HEK293 (cell line): ENCODE measurements around the gene PEX26.

Experiments
- PBX3 ChIP-seq: sonication (generic); formaldehyde crosslinking; IDR thresholded peaks from 2 replicates; pipeline ENCODE4 v1.8.1; 2022; ENCODE audit warnings: mild to moderate bottlenecking, moderate library complexity, missing genetic modification reagents
- TF ChIP-seq, protein P1 (sequence below): fragments of 450-650 bp; formaldehyde crosslinking; IDR thresholded peaks from 2 replicates; pipeline ENCODE4 v1.5.1; 2016; ENCODE audit warnings: missing biosample characterization, missing genetic modification characterization

GRCh38 chr22:18067121-18067520, 10.7 kb upstream of the PEX26 start:
- TF ChIP-seq, protein P1, sequence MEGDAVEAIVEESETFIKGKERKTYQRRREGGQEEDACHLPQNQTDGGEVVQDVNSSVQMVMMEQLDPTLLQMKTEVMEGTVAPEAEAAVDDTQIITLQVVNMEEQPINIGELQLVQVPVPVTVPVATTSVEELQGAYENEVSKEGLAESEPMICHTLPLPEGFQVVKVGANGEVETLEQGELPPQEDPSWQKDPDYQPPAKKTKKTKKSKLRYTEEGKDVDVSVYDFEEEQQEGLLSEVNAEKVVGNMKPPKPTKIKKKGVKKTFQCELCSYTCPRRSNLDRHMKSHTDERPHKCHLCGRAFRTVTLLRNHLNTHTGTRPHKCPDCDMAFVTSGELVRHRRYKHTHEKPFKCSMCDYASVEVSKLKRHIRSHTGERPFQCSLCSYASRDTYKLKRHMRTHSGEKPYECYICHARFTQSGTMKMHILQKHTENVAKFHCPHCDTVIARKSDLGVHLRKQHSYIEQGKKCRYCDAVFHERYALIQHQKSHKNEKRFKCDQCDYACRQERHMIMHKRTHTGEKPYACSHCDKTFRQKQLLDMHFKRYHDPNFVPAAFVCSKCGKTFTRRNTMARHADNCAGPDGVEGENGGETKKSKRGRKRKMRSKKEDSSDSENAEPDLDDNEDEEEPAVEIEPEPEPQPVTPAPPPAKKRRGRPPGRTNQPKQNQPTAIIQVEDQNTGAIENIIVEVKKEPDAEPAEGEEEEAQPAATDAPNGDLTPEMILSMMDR (tag by site-specific recombination) = no peak
- no peak for TF ChIP-seq PBX3
